GM12892 (cell line): ENCODE measurements around the gene MYO7B.

Experiments used
- POLR2A ChIP-seq: IDR thresholded peaks from 2 replicates; pipeline ENCODE4 v1.6.1; 2011; ENCODE audit warnings: low read depth, low read length, control low read depth
- POLR2AphosphoS5 ChIP-seq: IDR thresholded peaks from 2 replicates; pipeline ENCODE4 v1.6.1; 2011; ENCODE audit warnings: low read depth, low read length, control low read depth
- TAF1 ChIP-seq: IDR thresholded peaks from 2 replicates; pipeline ENCODE4 v1.6.1; 2011; ENCODE audit warnings: low read depth, mild to moderate bottlenecking, control low read depth, low read length, borderline replicate concordance

DNA sequence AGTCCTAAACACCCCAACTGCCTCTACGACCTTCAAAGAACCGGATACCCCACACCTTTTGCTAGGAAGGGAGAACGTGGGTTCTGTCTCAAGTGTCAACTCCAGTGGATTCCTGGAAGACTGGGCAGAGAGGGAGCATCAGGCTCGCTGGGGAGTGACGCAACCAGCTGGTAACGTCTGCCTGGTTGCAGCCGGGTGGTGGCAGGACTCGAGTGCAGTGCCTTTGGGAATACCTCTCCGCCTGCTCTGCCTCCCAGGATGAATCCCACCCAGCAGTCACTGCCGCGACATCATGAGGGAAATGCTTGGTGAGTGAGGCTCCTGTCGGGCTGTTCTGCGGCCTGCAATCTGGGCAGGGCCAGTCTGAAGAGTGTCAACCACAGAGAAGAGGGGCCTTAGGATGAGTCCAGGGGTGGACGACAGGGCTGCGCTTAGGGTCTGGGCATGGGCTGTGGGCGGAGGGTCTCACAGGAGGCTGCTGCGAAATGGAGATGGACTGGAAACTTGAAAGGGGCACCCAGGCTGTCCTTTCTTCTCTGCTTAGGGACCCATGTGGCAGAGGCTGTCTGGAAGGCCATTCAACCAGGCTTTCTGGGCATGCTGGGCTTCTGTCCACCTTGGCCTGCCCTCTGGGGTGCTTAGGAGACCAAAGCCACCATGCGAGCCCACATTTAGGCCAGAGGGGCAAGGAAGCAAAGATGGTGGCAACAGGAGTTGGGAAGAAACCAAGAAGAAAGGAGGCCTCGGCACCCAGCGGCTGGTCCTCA, 123.3 kb downstream of the MYO7B start:
- TF ChIP-seq POLR2A (no peak), TAF1 (no peak), POLR2AphosphoS5 (no peak)
